Measurements from ENCODE around the gene IRX4.

- TF ChIP-seq EZH2 (IDR thresholded peaks at IDR 0.05) (no peak), POLR2AphosphoS5 (IDR thresholded peaks at IDR 0.05; ENCODE audit: borderline replicate concordance, low read depth, low read length) (no peak)
Measured at GRCh38 chr5:1836891-1837880, 45.5 kb downstream of the IRX4 start.
